GM18867 (cell line): ENCODE data around the gene IKZF1.

ENCODE experiments used
- ATAC-seq: cut with Tn5 transposase; IDR thresholded peaks from one replicate; pipeline ENCODE4 v1.9.1; 2021; ENCODE audit warnings: mild to moderate bottlenecking, moderate library complexity; ENCODE audit not compliant: unreplicated experiment

IKZF1 gene

DNA sequence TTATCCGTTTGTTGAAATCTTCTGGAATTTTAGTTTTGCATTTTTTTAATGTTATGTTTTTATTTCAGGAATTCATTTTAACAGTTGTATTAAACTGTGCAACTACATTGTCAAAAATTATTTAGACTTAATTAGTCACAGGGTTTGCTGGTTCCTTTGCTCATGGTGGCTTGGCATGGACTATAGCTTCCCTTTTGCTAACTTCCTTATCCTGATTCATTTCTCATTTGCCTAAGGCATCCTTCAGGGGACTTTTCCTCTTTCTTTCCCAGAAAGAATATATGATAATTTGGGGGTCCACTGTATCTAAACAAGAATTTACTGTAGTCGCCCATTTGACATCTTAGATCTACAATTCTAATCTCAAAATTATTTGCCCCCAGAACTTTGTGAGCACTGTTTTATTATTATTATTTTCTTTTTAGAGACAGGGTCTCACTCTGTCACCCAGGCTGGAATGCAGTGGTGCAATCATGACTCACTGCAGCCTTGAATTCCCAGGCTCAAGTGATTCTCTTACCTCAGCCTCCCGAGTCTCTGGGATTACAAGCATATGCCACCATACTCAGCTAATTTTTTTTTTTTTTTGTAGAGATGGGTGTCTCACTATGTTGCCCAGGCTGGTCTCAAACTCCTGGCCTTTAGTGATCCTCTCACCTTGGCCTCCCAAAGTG lies 131.8 kb downstream of the IKZF1 start:
- no peak for ATAC-seq

DNA sequence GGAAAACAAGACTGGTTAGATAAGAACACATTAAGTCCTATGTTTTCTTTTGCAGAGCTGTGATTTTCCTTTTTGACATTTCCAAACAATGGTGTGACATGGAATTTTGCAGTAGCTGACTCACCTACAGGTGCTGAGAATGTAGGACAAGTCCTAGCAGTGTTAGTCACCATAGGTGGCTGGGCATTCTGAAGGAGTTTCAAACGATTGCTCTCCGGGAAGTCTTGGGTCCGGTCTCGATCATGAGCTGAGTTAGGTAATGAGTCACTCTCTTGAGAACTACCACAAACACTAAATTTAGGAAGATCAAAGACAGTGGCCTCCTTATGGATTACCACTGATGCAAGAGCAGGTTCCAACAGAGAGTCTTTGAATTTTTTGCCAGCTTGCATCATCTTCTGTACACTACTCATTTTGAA lies 142.0 kb downstream of the IKZF1 start:
- peak; percentile 26 for ATAC-seq

DNA sequence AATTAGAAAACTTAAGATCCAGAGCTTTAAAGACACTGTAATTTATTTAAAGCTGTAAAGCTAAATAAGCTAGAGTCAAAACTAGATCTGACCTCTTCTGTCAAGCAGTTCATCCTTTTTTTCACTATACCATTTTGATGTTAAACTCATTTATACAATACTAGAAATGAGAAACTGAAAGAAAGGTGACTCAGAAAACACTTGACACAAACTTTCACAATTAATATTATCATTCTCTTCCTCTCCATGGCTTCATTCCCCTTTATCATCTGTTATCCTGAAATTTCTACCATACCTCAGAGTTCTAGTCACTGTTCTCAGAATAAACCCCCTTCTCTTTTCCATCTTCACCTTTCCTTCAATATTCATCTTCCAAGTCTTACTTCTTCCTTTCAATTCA lies 144.3 kb downstream of the IKZF1 start:
- ATAC-seq, result peak; percentile 39

DNA sequence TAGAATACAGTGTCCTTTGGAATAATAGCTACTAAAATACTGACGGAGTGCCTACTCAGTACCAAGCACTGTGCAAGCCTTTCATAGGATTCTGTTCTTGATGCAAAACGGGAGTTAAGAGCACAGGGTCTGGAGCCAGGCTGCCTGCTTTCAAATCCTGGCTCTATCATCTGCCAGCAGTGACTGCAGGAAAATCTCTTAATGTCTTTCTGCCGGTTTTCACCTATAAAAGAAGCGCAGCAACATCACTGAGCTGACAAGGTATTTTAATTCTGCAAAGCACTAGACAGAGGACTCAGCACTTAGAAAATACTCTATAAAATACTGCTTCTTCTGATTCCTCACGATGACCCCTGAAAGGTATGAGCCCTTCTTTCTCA lies 145.0 kb downstream of the IKZF1 start:
- ATAC-seq, result peak; percentile 1

DNA sequence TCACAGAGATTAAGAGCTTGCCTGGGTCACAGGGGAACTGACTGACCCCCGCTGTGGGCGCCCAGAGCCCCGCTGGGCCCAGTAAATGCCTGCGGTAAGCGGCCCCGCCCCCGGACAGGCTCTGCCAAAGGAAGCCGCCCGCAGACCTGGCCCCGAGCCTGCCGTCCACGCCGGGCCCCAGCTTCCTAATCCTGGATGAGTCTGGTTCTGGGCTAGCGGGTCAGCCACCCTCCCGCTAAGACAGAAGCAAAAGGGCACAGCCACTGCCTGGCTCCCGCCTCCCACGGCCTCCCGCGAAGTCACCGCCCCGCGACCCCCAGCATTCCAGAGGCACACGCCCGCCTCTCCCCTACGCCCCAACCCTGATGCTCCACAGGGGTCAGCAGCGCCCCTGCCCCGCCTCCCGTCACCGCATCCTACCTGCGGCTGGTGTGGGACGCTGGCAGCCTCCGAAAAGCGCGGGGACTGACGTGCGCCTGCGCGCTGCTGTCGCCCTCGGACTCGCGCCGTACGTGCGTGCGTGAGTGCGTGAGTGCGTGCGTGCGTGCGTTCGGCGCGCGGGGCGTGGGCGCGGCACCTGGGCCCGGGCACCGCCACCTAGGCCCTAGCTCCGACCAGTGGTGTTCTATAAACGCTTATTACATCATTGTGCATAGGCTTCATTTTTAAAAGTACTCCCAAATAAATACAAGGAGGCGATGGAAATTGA lies 145.5 kb downstream of the IKZF1 start, which contains the start of gene FIGNL1:
FIGNL1 (minus strand) TSS at position 470 of the 709 bp plus-strand sequence. CDS start 3,063 bp downstream, outside the sequence.
- ATAC-seq, result peak; percentile 92

DNA sequence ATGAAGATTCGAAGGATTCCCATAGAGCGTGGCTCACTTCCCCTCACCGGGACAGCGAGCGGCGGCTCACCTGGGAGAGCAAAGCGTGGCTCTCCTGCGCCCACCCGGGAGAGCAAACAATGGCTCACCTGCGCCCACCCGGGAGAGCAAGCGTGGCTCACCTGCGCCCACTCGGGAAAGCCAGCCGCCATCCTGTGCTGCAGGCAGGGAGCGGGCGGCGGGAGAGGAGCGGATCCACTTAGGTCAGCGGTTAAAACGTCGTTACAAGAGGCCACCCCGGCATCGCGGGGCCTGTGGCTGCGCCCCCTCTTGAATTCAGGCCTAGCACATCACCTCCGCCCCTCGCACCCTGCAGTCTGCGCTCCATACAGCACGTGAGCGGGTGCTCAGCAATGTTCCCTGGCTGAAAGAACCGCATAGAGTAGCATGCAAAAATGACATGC lies 146.1 kb downstream of the IKZF1 start:
- ATAC-seq, result no peak
